ENCODE measurements around the gene SETBP1. TPM values are rescaled to one million over a fixed set of nuclear protein-coding genes. Genes with fewer than 3 reads are reported as not detected.

Gene SETBP1
- total RNA-seq, 1 donor, result 16.2 TPM

- no peak for DNase-seq (ENCODE audit: low read depth in 2 of 3, low spot score in 2 of 3)
These were observed 177.2 kb downstream of the SETBP1 start for GRCh38 chr18:44857744-44858491.

- no peak for DNase-seq (ENCODE audit: low read depth in 2 of 3, low spot score in 2 of 3)
These were observed 178.6 kb downstream of the SETBP1 start for GRCh38 chr18:44859263-44859662.

GRCh38 chr18:44859751-44860439 lies 179.2 kb downstream of the SETBP1 start:
- no peak for DNase-seq (ENCODE audit: low read depth in 2 of 3, low spot score in 2 of 3)

GRCh38 chr18:44862112-44862511 lies 181.4 kb downstream of the SETBP1 start:
- DNase-seq (ENCODE audit: low read depth in 2 of 3, low spot score in 2 of 3), result no peak

- no peak for DNase-seq (ENCODE audit: low read depth in 2 of 3, low spot score in 2 of 3)
These were observed 185.4 kb downstream of the SETBP1 start for GRCh38 chr18:44866103-44866502.

GRCh38 chr18:44869533-44869932 lies 188.8 kb downstream of the SETBP1 start:
- peak in 2 of 3 donors; percentile 63 to 78 for DNase-seq (ENCODE audit: low read depth in 2 of 3, low spot score in 2 of 3)

- DNase-seq (ENCODE audit: low read depth in 2 of 3, low spot score in 2 of 3), result no peak
These were observed 190.2 kb downstream of the SETBP1 start for GRCh38 chr18:44870631-44871502.

GRCh38 chr18:44871771-44872170 lies 191.1 kb downstream of the SETBP1 start:
- DNase-seq (ENCODE audit: low read depth in 2 of 3, low spot score in 2 of 3), result no peak

GRCh38 chr18:44876024-44876423 lies 195.3 kb downstream of the SETBP1 start:
- no peak for DNase-seq (ENCODE audit: low read depth in 2 of 3, low spot score in 2 of 3)

- DNase-seq (ENCODE audit: low read depth in 2 of 3, low spot score in 2 of 3), result no peak
These were observed 196.1 kb downstream of the SETBP1 start for GRCh38 chr18:44876755-44877154.

- no peak for DNase-seq (ENCODE audit: low read depth in 2 of 3, low spot score in 2 of 3)
These were observed 197.6 kb downstream of the SETBP1 start for GRCh38 chr18:44878335-44878734.

- DNase-seq (ENCODE audit: low read depth in 2 of 3, low spot score in 2 of 3), result no peak
These were observed 199.5 kb downstream of the SETBP1 start for GRCh38 chr18:44880170-44880569.

GRCh38 chr18:44881461-44882162 lies 200.9 kb downstream of the SETBP1 start:
- no peak for DNase-seq (ENCODE audit: low read depth in 2 of 3, low spot score in 2 of 3)

- no peak for DNase-seq (ENCODE audit: low read depth in 2 of 3, low spot score in 2 of 3)
These were observed 201.6 kb downstream of the SETBP1 start for GRCh38 chr18:44882163-44882868.

GRCh38 chr18:44883671-44884070 lies 203.0 kb downstream of the SETBP1 start:
- no peak for DNase-seq (ENCODE audit: low read depth in 2 of 3, low spot score in 2 of 3)

- no peak for DNase-seq (ENCODE audit: low read depth in 2 of 3, low spot score in 2 of 3)
These were observed 203.7 kb downstream of the SETBP1 start for GRCh38 chr18:44884431-44884830.

GRCh38 chr18:44885507-44885906 lies 204.8 kb downstream of the SETBP1 start:
- DNase-seq (ENCODE audit: low read depth in 2 of 3, low spot score in 2 of 3), result no peak

GRCh38 chr18:44887227-44887631 lies 206.5 kb downstream of the SETBP1 start:
- DNase-seq (ENCODE audit: low read depth in 2 of 3, low spot score in 2 of 3), result peak in 1 of 3 donors; percentile 31

GRCh38 chr18:44889111-44889510 lies 208.4 kb downstream of the SETBP1 start:
- peak in 1 of 3 donors; percentile 54 for DNase-seq (ENCODE audit: low read depth in 2 of 3, low spot score in 2 of 3)
